Central memory CD4-positive, alpha-beta T cell (primary cell): ENCODE results near the gene WDR59.
"Not testable (repeated sequence)": the region's sequence is repeated elsewhere in the genome, so short reads cannot be mapped to it uniquely, and the experiment has no call there.

Experiments used
- DNase-seq: peaks from one replicate; pipeline ENCODE4 v3.0.0; 2022

Gene WDR59

DNA sequence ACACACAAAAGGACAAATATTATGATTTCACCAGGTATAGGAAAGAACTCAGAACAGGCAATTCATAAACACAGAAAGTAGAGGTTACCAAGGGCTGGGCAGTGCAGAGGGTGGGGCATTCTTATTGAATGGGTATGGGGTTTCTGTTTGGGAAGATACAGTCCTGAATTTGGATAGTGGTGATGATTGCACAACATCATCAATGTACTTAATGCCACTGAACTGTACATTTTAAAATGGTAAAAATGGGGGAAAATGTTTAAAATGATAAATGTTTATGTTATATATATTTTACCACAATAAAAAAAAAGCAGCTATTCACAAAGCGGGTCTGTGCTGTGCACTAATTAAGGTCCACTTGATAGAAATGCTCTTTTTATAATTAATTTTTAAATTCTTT is 137.7 kb downstream of the WDR59 start:
- DNase-seq = no peak

GRCh38 chr16:74846714-74847113 is 138.2 kb downstream of the WDR59 start:
- no peak for DNase-seq

DNA sequence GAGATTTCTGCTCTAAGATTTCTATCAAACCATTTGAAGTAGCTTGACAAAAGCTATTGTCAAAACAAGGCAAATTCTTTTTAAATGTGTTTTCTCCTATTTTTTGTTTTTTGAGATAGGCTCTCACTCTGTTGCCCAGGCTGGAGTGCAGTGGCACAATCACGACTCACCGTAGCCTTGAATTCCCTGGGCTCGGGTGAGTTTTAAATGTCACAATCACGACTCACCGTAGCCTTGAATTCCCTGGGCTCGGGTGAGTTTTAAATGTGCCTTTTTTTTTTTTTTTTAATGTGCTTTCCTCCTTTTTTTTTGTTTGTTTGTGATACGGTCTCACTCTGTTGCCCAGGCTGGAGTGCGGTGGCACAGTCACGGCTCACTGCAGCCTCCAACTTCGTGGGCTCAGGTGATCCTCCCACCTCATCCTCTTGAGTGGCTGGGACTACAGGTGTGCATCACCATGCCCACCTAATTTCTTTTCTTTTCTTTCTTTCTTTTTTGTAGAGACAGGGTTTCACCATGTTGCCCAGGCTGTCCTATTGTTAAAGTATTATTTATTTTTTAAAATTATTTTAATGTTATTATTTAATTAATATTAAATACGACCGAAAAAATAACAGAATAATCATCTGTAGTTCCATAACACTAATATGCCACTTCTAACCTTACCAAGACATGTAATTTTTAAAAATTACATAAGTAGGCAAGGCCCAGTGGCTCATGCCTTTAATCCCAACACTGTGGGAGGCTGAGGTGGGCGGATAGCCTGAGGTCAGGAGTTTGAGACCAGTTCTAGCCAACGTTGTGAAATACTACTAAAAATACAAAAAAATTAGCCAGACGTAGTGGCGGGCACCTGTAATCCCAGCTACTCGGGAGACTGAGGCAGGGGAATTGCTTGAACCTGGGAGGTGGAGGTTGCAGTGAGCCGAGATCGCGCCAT is 140.6 kb downstream of the WDR59 start:
- no peak for DNase-seq

- not testable (repeated sequence) for DNase-seq
Observed at GRCh38 chr16:74843381-74844035, 141.4 kb downstream of the WDR59 start.

DNA sequence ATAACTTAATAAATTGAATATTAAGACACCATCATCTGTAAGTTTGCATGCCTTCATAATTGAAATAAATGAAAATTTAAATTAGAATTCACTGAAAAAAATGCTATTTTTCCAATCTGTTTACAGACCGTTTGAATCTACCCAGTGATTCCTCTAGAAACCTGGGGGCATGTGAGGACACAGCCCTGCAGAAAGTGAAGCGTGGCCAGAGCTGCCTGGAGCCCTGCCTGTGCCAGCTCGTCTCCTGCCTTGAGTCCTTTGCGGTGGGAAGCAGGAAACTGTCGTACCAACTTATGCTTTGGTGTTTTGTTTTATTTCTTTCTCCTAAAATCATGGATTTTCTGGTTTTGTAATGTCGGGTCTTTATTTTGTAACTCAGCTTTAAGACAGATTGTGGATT is 142.5 kb downstream of the WDR59 start:
- DNase-seq = no peak

- no peak for DNase-seq
Observed at GRCh38 chr16:74841904-74842303, 143.0 kb downstream of the WDR59 start.

DNA sequence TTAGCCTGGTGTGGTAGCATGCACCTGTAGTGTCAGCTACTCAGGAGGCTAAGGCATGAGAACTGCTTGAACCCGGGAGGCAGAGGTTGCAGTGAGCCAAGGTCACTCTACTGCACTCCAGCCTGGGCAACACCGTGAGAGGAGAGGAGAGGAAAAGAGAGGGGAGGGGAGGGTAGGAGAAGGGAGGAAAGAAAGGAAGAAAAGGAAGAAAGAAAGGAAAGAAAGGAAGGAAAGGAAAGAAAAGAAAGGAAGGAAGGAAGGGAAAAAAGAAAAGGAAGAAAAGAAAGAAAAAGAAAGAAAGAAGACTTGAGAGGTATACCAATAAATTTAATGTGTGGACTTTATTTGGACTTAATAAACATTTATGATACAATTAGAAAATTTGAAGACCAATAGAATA is 143.5 kb downstream of the WDR59 start:
- DNase-seq = no peak

GRCh38 chr16:74837056-74837455 is 147.9 kb downstream of the WDR59 start:
- no peak for DNase-seq

DNA sequence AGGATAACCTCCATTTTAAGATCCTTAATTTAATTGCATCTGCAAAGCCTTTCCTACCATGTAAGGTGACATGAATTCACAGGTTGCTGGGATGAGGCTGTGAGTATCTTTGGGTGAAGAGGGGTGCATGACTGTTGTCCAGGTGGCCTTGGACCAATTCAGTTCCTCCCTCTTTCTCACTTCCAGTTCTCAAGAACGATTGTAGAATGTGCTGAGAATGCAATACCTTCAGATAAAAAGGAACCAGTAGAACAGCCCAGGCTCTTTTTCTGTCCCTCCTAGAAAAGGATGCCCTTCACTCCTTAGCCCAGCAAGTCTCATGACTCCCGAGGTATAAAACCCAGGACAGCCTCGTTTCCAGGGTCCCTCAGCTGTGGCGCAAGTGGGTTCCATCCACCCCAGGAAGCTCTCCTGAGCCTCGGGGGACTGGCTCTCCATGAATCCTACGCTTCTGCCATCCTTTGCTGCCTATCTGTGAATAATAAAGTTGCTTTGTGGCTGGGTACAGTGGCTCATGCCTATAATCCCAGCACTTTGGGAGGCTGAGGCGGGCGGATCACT is 148.7 kb downstream of the WDR59 start:
- no peak for DNase-seq

DNA sequence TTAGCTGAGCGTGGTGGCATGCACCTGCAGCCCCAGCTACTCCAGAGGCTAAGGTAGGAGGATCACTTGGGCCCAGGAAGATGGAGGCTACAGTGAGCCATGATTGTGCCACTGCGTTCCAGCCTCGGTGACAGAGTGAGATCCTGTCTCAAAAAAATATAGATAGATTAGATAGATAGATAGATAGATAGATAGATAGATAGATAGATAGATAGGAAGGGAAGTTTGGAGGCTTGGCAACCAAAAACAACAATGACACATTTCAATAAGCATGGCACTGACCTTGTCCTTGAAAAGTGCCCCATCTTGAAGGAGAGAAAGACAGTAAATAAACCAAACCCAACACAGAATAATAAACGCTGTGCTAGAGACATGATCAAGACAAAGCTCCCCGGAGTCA is 152.7 kb downstream of the WDR59 start:
- DNase-seq = no peak

GRCh38 chr16:74831467-74831866 is 153.5 kb downstream of the WDR59 start:
- DNase-seq = no peak

- no peak for DNase-seq
Observed at GRCh38 chr16:74830648-74831047, 154.3 kb downstream of the WDR59 start.

GRCh38 chr16:74829637-74830036 is 155.3 kb downstream of the WDR59 start:
- DNase-seq = no peak

DNA sequence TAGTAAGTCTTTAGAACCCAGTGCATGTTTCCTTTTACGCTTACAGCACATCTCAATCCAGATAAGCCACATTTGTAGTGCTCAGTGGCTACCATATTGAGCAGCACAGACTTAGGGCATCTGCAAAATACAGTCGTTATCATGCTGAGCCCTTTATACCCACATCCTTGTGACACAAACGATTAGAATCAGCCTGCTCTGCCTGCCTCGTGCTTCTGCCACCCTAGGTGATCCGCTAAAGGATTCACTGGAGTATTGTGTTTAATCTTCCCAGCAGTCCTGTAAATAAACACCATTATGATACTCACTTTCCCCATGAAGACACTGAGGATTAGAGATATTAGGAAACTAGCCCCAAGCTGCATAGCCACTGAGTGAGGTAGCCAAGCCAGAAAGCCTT is 159.0 kb downstream of the WDR59 start:
- DNase-seq = no peak

DNA sequence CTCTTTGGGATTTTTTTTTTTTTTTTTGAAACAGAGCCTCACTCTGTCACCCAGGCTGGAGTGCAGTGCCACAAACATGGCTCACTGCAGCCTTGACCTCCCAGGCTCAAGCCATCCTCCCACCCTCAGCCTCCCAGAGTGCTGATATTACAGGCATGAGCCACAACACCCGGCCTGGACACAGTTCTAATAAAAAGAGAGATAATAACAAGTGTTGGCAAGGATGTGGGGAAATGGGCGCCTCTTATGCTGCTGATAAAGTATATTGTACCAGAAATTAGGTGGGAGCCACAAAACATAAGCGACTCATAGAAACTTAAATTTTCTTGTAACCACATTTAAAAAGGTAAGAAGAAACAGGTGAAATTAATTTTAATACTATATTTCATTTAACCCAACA is 159.9 kb downstream of the WDR59 start:
- no peak for DNase-seq
